ENCODE measurements around the gene HERC5.
"Not testable (repeated sequence)": the region's sequence is repeated elsewhere in the genome, so short reads cannot be mapped to it uniquely, and the experiment has no call there.

Gene HERC5

DNA sequence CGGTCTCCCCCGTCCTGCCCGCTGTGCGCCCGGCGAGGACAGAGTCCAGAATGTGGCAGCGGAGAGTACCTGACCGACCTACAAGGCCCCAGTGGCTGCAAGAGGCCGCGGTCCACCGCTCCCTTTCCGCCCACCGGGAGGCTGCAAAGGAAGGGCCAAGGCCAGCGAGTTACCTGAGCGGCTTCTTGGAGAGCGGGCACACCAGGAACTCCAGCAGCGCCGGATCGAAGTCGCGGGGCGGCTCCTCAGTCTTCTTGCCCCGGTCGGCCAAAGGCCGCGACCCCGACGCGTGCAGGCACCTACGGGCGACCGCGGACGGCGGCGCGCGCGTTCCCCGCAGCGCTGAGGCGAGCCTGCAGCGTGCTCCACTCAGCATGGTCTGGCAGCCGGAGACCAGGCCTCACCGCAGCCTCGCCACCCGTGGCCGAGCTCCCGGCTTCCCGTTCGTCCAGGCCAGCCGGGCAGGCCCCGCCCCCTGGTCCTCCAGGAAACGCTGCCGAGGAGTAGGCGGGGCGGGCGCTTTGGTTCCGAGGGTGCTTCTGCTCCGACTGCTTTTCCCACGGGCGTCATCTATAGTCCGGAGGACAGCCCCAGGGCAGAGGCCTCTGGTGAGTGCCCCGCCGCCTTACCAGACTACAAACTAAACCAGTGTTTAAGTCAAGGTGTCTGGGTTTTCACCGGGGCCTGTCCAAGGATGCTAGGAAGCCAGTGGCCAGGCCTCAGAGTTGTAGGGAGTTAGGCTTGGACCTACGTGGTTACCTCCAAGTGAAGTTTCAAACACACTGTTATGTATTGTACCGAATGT, 66.6 kb downstream of the HERC5 start, which contains the start of gene PYURF:
Gene PYURF, minus strand, starts transcription at position 452 of the 805 bp plus-strand sequence. Its CDS starts 76 bp downstream, at position 376.
- DNase-seq, result peak; percentile 96

DNA sequence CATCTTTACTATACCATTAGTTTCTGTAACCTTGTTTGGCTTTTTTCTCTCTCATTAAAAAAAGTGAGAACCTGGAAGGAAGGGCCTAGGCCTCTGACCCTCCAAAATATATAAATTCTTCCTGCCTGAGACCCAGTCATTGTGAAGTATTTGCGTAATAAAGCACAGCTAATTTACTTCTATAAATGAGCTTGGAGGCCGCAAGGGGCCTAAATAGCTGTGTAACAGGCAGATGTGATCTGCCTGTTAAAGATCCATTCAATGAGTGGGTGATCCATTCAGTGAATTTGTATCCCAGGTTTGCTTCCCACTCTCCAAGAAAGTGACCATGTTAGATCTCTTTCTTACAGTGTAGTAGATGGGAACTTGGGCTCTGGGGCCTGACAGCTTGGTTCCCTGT, 67.3 kb downstream of the HERC5 start:
- no peak for DNase-seq

DNA sequence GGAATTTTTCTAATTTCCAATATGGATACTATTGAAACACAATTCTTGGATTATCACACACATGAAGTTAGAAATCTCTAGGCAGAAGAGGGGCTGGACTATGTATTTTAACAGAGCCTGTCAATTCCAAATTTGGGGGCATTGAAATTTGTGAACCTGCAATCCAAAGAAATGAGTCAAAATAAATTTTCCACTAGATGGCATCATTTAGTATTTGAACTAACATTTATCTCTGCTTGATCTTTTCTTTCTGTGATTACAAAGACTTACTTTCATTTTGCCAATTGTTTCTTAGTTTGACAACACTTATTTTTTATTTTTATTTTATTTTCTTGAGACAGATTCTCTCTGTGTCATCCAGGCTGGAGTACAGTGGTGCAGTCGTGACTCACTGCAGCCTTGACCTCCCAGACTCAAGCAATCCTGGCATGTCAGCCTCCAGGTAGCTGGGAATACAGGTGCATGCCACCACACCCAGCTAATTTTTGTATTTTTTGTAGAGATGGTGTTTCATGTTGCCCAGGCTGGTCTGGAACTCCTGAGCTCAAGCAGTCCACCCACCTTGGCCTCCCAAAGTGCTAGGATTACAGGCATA, 69.4 kb downstream of the HERC5 start:
- no peak for DNase-seq

DNA sequence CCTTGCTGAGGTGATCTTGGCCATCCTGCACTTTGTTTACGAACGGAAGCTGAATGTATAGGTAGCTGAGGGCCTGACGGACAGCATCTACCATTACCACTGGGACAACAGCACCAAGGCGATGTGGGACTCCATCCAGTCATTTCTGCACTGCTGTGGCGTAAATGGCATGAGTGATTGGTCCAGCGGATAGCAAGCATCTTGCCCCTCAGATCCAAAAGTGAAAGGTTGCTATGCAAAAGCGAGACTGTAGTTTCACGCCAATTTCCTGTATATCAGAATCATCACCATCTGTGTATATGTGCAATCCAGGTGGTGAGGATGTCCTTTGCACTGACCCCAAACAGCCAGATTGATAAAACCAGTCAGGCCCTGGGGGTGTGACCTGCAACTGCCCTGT, 70.9 kb downstream of the HERC5 start:
- DNase-seq, result no peak

DNA sequence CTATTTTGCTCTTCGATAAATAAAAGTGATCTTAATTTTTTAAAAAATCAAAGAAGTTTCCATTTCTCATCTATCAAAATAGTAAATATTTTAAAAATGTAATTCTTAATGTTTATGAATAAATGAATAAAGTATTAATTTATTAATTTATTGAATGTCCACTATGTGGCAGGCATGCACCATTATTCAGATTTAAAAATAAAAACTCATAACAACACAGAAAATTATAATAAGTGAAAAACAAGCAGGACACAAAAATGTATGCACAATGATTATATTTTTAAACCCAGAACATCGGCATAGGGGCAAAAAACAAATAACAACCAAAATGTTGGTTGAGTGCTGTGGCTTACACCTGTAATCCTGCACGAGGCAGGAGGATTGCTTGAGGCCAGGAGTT, 71.9 kb downstream of the HERC5 start:
- DNase-seq, result no peak

DNA sequence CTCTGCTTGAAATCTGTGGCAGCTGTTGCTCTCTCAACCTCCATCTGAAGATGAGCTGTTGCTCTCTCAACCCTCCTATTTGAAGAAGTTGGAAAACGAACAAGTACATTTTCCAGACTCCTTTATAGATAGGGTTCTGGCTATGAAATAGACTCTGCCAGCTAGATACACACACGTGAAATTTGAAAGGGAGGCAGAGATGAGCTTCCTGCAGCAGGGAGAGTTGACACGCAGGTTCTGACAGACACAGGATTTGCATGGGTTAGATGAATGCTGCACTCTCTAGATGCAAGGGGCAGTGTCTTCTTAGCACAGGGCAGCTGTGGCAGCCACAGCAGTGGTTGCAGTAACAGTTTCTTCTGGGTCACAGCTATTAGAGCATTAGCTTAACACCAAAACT, 74.6 kb downstream of the HERC5 start:
- DNase-seq, result no peak

DNA sequence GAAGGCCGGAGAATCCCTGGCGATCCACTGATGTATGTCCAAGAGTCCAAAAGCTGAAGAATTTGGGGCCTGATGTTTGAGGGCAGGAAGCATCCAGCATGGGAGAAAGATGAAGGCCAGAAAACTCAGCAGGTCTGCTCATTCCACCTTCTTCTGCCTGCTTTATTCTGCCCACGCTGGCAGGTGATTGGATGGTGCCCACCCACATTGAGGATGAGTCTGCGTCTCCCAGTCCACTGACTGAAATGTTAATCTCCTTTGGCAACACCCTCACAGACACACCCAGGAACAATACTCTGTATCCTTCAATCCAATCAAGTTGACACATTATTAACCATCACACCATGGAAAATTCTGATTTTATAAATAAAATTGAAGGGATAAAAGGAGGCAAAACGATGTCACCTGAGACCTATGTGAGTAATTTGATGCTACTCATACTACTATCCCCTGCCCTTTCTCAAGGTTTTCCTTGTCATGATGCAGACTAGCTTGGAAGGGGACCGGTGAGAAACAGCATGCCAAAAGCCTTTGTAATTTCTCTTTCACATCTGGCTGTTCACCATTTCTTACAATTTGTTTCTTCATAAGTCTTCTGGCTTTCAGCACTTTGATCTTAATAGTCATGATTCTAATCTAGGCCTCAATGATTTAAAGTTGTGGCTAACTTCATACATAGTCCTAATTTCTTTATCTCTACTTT, 76.3 kb downstream of the HERC5 start:
- no peak for DNase-seq

DNA sequence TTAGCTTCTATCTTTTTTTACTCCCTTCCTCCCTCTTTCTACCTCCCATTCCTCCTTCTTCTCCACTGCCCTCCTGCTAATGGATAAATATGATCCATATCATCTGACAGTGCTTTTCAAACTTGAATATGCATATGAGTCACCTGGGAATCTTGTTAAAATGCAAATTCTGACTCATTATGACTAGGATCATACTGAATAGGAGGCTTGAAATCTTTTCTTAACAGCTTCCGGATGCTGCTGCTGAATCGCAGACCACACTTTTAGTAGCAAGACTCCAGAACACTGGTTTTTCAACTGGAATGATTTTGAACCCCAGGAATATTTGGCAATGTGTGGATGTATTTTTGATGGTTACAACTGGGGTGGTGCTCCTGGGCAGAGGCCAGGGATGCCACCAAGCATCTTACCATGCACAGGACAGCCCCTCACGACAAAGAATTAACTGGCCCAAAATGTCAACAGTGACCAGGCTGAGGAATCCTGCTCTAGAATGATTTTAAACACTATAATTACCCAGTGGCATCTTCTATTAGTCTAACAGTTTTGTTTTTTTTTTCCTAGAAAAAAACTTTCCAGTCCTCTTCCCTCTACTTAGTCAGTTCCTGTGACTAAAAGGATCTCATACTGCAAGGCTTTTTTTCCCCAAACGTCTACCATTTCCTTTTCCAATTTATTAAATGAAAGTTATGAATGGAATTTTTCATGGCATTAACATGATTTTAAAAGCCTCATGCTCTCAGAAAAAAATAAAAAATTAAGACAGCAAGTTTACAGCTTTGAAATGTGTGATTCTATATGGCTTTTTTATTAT, 77.2 kb downstream of the HERC5 start:
- DNase-seq, result no peak

DNA sequence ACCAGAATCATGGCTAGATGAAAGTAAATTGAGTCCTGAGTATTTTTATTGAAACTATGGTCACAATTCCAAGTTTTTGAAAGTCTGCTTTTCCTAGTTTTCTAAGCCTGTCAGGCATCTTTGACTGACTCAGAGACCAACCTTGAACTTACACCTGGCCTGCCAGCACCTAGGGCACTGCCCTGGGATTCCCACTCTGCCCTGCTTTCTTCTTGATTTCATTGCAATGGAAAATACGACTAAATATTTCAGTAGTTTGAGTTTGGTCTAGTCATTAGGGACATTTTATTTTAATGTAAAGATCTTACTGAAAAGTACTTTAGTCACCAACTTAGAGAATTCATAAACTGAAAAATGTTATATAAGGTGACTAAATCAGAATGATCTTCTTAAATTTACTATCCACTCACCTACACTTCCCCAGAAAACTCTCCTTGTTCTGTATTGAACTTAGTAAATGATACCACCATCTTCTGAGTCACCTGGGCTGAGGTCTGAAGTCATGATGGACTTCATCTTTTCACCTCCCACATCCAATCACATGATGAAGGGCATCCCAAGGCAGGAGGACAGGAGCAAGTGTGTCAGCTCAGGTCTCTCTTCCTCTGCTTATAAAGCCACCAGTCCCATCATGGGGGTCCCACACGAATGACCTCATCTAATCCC, 78.3 kb downstream of the HERC5 start:
- no peak for DNase-seq

DNA sequence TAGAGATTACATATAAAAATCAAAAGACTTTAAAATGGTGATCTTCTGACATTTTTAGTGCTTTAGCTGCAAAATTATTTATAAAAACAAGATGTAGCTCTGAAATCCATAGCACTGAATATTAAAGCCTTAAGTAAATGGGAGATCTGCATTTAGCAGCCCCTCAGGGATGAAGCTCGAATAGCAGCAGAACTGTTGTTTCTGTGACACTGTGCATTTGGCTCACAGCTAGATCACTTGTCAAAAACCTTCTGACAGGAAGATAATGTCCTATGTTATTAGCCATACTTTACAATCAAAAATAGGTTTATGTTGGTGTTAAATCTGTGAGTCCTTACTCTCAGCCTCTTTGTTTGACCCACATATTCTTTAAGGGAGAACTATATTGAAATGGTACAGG, 80.8 kb downstream of the HERC5 start:
- no peak for DNase-seq

DNA sequence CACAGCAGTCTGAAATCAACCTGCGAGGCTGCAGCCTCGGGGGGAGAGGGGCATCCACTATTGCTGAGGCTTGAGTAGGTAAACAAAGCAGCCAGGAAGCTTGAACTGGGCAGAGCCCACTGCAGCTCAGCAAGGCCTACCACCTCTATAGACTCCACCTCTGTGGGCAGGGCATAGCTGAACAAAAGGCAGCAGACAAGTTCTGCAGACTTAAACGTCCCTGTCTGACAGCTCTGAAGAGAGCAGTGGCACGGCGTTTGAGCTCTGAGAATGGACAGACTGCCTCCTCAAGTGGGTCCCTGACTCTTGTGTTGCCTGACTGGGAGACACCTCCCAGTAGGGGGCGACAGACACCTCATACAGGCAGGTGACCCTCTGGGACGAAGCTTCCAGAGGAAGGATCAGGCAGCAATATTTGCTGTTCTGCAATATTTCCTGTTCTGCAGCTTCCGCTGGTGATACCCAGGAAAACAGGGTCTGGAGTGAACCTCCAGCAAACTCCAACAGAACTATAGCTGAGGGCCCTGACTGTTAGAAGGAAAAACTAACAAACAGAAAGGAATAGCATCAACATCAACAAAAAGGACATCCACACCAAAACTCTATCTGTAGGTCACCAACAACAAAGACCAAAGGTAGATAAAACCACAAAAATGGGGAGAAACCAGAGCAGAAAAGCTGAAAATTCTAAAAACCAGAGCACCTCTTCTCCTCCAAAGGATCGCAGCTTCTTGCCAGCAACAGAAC, 82.6 kb downstream of the HERC5 start:
- DNase-seq, result not testable (repeated sequence)

DNA sequence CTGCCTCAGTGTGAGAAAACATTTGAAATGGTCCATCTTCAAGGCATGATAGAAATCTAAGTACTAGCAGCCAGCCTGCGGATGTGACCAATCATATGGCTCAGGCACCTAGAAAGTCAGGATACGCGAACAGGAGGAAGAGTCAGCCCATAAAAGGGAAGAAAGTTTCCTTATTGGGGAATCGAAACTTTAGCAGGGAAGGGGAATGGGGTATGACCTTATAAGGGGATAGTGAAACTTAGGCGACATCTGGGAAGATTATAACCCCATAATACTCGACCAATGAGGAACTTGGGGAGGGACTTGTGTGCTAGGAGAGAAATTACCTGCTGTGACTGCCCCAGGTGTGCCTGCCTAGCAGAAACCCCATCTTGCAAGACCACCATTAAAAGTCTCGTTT, 92.9 kb downstream of the HERC5 start:
- no peak for DNase-seq
